Posterior vena cava (tissue), 2 donors: Measurements from ENCODE around the gene SRPRA. TPM values are rescaled to one million over a fixed set of nuclear protein-coding genes. Genes with fewer than 3 reads are reported as not detected.
A peak's percentile ranks its signal among the peaks of the same experiment; 100 is the strongest.
"Not testable (repeated sequence)": the region's sequence is repeated elsewhere in the genome, so short reads cannot be mapped to it uniquely, and the experiment has no call there.

Experiments used
- DNase-seq: peaks from one replicate; pipeline ENCODE4 v3.0.0-alpha.2; 2020; ENCODE audit warnings: low spot score
- intact Hi-C, 2 donors: fragments of 100-400 bp; cut with DNase I; formaldehyde crosslinking; loops; one replicate each; pipeline versions ENCODE4 v1.14.1 to v1.14.2; 2022 to 2023
- total RNA-seq, 2 donors: library from RNA; stranded (reverse); fragmentation: NEBNext Ultra II Directional; extraction: Animal tissue kit (Norgen Biotek cat#: 25700); gene quantifications; one replicate each; pipeline ENCODE4 v1.2.1, GENCODE V29; 2021
- donor health status: DM: yes; HTN: yes; CAD: no.
- donor health status: DM: yes; HTN: yes; CAD: no.

SRPRA gene
- total RNA-seq, 2 donors from 2014 or later: 79.7 to 82.0 TPM

DNA sequence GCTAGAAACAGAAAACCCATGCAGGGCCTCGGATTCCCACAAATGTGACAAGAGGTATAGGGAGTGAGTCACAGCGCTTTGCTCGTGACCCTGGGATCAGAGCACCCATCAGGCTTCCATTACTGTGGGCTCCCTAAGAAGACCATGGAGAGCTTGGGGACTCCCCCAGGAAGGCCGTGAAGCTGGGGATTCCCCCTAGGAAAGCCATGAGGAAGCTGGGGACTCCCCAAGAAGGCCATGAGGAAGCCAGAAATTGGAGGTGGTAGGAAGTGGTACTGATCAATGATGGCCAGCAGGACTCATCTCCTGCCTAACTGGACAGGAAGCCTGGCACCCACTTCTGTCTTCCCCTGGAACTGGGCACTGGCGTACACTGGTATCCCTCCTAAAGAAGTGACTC lies 25.0 kb upstream of the SRPRA start:
- no peak for DNase-seq
- intact Hi-C loops: no loop called here

DNA sequence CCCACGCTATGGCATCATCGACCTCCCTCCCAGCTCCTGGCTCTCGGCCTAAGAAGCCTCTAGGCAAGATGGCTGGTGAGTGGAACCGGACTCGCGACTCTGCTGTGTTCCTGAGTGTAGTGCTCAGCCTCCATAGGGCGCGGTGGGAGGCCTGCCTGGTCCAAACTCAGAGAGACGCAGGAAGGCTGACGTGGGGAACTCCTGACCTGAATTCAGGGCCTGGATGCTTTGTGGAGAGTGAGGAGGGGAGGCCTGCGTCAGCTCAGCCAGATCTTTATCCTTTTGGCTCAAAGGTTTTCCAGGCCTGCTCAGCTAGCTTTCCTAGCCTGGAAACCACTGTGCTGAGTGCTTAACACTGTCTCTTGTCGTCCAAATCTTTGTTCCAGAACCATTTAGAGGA lies 22.2 kb upstream of the SRPRA start:
- no peak for DNase-seq
- intact Hi-C loops: no loop called here

DNA sequence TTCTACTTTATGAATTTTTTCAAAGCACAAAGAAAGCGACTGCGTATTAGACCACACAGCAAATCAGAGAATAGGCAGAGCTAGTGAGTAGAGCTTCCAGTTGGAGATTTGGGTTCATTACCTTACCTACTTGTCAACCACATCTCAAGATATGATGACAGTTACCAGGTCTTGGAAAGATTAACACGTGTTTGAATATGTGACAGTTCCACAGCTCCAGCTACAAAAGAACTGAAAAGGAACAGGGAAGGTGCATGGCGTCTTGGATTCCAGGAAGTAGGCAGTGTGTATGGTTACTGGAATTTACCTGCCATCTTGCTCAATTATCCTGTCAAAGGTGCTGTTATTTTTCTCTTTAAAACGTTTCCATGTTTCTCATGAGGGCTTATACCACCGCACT lies 19.5 kb upstream of the SRPRA start:
- intact Hi-C loops: no loop called here
- no peak for DNase-seq

DNA sequence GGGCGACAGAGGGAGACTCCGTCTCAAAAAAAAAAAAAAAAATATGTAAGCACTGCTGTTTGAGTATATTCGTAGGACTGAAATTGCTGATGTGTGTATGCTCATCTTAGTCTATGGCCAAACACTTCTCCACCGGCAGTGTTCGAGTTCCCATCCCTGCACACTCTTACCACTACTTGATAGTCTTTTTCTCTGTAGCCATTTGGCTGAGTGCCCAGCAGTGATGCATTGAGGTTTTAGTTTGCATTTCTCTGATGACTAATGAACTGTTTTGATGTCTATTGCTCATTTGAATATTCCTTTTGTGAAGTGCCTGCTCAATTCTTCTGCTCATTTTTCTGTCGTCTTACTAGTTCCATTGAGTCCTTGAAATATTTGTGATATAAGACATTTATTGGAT lies 16.1 kb upstream of the SRPRA start:
- DNase-seq: peak; percentile 89
- intact Hi-C loops: no loop called here

DNA sequence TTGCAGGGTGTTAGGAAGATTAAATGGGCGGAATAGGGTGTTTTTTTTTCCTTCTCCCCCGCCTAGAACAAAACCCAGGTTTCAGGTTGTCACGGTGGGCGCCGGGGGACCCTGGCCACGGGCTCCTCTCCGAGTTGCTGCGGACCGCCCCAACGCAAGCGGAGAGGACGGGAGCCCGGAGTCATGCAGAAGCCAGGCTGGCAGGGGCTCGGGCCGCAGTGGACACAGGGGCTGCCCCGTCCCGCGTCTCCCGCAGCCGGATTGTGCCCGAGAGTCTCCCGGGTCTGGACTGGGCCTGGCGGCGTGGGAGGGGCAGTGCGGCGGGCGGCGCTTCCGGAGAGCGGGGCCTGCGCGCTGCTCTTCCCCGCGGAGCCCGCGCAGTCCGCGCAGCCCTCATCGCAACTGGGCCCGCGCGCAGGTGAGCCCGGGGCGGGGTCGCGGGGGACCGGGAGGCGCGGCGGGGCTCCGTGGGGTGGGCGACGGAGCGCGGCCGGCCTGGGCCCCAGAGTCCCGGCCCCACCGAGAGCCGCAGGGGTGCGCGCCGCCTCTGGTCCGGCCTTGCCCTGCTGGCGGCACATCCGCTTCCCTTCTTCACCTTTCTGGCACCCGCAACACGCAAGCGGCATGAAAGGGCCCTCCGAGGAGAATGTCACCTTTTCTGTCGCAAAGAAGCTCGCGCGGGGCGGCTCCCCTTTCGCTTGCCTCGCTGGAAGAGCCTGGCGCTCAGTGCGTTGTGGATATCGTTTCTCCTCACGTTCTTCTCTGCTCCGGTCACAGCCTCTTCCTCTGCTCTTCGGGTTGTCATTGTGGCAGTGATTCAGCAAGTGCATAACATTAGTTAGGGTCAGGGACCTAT lies 14.3 kb upstream of the SRPRA start, which contains the start of gene TIRAP:
Gene TIRAP, plus strand, starts transcription at position 358 of the 856 bp plus-strand sequence. CDS start 7,802 bp downstream, outside the sequence.
- DNase-seq: peak; percentile 91
- intact Hi-C loops: no loop called here

GRCh38 chr11:126282361-126282735 lies 13.7 kb upstream of the SRPRA start:
- intact Hi-C loops: no loop called here
- DNase-seq: peak; percentile 87

DNA sequence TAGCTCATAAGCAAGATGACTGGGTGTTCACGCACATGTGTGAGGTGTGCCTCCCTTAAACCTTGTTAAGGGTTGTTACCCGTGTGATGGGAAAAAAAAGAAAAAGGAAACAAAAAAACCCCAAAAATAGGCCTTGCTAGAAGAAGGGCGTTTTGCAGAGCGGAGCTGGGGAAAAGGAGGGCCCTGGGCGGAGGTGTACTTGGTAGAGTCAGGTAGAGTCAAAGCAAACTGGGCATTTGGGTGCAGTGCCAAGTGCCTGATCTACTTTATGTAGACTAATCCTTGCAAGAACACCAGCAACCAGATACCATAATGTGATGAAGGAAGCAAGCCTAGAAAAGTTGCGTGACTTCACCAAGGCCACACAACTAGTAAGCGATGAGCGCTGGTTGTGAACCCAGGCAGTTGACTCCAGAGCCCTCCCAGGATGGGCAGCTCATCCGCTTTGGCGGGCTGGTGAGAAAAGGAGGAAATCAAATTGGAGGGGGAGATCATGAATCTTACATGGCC lies 13.0 kb upstream of the SRPRA start:
- DNase-seq: no peak
- intact Hi-C loops: no loop called here

- intact Hi-C loops: no loop called here
- no peak for DNase-seq
Observed at GRCh38 chr11:126281245-126281644, 12.6 kb upstream of the SRPRA start.

DNA sequence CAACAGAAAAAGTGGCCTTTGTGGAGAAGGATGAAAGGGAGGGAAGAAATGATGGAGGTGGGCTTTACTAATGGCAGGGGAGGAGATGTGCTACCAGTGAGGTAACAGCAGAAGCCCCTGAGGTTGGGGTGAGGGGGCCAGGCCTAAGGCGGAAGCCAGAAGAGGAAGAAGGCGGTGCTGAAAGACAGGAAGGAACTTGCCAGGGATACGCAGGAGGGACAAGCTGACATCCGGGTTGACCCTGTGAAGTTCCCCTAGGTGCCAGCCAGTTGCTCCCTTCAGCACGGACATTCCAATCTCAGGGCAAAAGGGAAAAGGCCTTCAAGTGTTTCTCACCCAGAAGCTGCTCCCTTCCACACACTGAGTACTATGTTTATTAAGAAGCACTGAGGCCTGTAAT lies 11.9 kb upstream of the SRPRA start:
- DNase-seq: no peak
- intact Hi-C loops: no loop called here

DNA sequence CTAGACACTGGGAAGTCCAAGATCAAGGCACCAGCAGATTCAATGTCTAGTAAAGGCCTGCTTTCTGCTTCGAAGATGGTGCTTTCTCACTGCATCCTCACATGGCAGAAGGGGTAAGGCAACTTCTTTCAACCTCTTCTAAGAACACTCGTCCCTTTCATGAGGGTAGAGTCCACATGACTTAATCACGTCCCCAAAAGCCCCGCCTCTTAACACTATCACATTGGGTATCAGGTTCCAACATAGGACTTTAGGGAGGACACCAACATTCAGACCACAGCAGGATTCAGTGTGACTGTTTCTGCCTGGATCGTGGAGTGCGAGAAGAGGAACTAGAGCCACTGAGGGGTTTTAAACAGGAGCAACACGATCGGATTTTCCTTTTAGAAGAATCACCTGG lies 10.5 kb upstream of the SRPRA start:
- intact Hi-C loops: no loop called here
- no peak for DNase-seq

GRCh38 chr11:126277780-126278179 lies 9.1 kb upstream of the SRPRA start:
- DNase-seq: no peak
- intact Hi-C loops: no loop called here

DNA sequence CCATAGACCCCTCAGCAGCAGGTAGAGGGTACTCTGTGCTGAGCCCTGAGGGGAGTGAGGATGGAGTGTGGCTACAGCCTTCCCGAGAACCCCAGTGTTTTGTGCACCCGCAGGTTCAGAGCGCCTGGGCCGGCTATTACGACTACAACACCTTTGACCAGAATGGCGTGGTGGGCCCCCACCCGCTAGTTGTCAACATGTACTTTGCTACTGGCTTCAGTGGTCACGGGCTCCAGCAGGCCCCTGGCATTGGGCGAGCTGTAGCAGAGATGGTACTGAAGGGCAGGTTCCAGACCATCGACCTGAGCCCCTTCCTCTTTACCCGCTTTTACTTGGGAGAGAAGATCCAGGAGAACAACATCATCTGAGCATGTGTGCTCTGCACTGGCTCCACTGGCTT lies 8.6 kb upstream of the SRPRA start:
- no peak for DNase-seq
- intact Hi-C loops: no loop called here

GRCh38 chr11:126268361-126268707 lies 361 bp downstream of the SRPRA start:
- DNase-seq: no peak

DNA sequence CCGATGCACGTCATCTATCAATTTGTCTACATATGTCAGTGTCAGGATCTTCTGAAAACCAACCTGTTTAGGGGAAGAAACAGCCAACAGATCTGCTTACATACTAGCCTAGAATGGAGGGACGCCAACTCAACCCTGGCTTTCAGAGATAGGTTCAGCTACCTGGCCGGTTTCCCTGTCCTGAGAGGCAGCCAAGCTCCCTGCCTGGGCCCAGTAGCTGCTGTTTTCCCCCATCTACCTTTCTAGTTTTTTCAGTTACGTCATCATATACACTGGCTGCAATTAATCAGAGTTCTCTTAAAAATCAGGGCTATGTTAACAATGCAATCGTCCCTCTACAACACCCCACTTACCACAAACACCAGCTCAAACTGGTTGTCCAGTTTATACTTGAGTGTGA lies 1.0 kb downstream of the SRPRA start:
- intact Hi-C loops: loop anchor here in 1 of 2 donors (10.0 kb wide), 1 partner anchor 1383 kb away; no protein-coding TSS in a partner anchor
- no peak for DNase-seq

More at GRCh38 chr11:126268361-126268707, 361 bp downstream of the SRPRA start:
- intact Hi-C loops: loop anchor here in 1 of 2 donors (10.0 kb wide), 1 partner anchor 1384 kb away; no protein-coding TSS in a partner anchor

- DNase-seq: no peak
- intact Hi-C loops: loop anchor here in 1 of 2 donors (10.0 kb wide), 1 partner anchor 1381 kb away; no protein-coding TSS in a partner anchor
Observed at GRCh38 chr11:126265811-126266210, 2.9 kb downstream of the SRPRA start.

- intact Hi-C loops: loop anchor here in 1 of 2 donors (10.0 kb wide), 1 partner anchor 1379 kb away; no protein-coding TSS in a partner anchor
- no peak for DNase-seq
Observed at GRCh38 chr11:126263489-126263888, 5.2 kb downstream of the SRPRA start.

GRCh38 chr11:126262216-126262615 lies 6.5 kb downstream of the SRPRA start:
- DNase-seq: no peak
- intact Hi-C loops: loop anchor here in 1 of 2 donors (10.0 kb wide), 1 partner anchor 1377 kb away; no protein-coding TSS in a partner anchor

GRCh38 chr11:126257764-126258163 lies 10.9 kb downstream of the SRPRA start:
- intact Hi-C loops: no loop called here
- no peak for DNase-seq

DNA sequence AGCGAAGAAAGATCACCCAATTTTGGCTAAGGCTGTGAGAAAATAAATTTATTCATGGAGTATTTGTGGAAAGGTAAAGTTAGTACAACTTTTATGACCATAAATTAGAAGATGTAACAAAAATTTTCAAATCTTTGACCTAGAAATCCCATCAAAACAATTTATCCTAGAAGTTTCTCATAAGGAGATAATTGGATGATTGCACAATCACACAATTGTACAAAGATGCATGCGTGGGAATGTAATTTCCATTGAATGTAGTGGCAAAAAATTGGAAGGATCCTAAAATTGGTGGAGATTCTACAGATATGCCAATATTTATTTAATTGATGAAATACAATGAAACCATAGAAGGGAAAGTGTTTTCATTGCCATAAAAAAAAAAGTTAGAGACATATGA lies 11.6 kb downstream of the SRPRA start:
- DNase-seq: no peak
- intact Hi-C loops: no loop called here

- intact Hi-C loops: no loop called here
- DNase-seq: no peak
Observed at GRCh38 chr11:126256216-126256615, 12.5 kb downstream of the SRPRA start.

- intact Hi-C loops, DNase-seq: not testable (repeated sequence)
Observed at GRCh38 chr11:126255507-126255906, 13.2 kb downstream of the SRPRA start.
